GM10847 (cell line): Measurements from ENCODE around the gene VSTM2L.

ENCODE experiments used
- POLR2A ChIP-seq: IDR thresholded peaks from 2 replicates; pipeline ENCODE4 v1.6.1; 2011; ENCODE audit not compliant: insufficient read length; ENCODE audit errors: extremely low read depth

The VSTM2L gene

DNA sequence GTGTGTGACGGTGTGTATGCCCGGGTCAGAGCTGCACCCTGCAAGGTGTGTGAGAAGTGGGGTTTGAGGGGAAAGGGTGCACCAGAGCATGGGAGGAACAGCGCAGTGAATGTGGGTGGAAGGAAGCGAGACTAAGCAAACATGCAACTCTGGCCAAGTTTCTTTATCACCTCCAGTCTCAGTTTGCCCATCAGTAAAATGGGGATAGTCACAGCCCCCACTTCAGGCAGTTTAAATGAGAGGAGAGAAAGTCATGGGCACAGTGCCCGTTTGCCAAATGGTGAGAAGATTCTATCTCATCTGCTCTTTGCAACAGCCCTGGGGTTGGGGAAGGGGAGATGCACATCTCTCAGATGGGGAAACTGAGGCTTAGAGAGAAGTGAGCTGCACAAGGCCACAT is 12.8 kb upstream of the VSTM2L start:
- no peak for TF ChIP-seq POLR2A

DNA sequence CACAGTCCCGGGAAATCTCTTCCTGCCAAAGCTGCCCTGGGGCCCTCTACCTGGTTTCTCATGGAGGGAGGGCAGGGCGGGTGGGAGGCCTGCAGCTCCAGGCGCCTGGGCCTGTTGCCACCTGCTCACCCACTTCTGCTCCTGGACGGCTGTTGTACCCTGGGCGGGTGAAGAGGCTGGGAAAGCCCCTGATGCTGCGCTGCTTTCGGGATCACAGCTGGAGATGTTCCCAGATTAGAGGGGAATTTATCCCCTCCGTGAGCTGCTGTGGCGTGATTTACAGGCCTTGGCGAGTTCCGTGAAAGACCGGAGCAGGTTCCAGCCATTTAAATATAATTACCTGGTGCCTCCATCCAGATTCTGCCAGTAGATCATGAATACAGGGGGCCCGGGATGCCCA is 12.3 kb upstream of the VSTM2L start:
- no peak for TF ChIP-seq POLR2A

DNA sequence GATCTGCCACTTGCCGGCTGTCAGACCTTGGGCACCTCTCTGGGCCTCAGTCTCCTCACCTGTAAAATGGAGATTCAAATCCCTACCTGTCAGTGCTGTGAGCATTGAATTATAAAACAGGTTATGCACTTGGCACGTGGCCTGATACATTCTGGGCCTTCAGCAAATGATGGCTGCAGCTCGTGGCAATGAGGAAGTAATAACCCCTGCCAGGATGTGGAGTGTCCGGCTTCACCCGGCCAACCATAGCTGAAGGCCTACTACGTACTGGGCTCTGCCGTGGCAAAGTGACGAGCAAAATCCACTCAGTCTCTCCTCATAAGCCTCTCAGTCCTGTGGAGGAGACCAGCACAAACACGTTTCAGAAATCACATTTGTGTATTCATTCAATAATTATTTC is 10.9 kb upstream of the VSTM2L start:
- TF ChIP-seq POLR2A: no peak

DNA sequence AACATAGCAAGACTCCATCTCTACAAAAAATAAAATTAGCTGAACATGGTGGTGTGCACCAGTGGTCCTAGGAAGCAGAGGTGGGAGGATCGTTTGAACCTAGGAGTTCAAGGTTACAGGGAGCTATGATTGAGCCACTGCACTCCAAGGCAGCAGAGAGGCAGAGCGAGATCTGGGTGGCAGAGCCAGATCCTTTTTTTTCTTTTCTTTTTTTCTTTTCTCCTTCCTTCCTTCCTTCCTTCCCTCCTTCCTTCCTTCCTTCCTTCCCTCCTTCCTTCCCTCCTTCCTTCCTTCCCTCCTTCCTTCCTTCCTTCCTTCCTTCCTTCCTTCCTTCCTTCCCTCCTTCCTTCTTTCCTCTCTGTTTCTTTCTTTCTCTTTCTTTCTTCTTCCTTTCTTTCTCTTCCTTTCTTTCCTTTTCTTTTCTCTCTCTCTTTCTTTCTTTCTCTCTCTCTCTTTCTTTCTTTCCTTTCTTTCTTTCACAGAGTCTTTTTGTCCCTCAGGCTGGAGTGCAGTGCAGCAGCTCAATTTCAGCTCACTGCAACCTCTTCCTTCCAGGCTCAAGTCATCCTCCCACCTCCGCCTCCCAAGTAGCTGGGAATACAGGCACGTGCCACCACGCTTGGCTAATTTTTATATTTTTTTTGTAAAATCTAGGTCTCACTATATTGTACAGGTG is 9.2 kb upstream of the VSTM2L start:
- TF ChIP-seq POLR2A: no peak

DNA sequence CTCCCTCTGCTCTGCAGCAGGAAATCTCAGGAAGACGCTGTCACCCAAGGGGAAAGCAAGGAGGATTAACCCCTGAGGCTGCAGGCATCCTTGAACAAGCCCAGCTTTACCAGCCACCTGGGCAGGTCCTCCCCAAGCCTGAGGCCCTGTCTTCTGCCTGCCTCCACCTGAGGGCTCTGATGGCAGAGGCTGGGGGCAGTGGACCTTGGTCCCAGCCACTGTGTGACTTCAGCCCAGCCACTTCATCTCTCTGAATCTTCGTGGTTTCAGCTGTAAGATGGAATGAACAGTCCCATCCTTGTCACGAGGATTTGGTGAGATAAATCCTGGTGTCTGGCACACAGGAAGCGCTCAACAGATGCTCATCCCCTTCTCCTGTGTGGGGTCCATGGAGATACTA is 8.5 kb upstream of the VSTM2L start:
- TF ChIP-seq POLR2A: no peak

DNA sequence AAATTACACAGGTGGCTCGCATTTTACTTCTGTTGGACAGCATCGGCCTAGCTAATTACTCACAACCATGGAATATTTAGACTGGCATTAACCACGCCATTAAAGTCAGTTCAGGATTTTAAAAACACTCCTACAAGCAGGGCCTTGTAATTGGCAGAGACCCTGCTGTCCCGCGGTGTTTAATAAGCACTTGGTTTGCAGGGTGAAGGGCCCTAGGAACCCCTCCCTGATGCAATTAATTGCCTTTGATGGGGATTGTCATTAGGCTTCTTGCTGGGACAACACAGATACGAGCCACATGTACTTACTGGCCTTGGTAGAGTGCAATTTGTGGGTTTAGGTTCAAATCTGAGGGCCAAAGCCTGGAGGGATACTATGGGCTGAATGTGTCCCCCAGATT is 7.8 kb upstream of the VSTM2L start:
- no peak for TF ChIP-seq POLR2A

DNA sequence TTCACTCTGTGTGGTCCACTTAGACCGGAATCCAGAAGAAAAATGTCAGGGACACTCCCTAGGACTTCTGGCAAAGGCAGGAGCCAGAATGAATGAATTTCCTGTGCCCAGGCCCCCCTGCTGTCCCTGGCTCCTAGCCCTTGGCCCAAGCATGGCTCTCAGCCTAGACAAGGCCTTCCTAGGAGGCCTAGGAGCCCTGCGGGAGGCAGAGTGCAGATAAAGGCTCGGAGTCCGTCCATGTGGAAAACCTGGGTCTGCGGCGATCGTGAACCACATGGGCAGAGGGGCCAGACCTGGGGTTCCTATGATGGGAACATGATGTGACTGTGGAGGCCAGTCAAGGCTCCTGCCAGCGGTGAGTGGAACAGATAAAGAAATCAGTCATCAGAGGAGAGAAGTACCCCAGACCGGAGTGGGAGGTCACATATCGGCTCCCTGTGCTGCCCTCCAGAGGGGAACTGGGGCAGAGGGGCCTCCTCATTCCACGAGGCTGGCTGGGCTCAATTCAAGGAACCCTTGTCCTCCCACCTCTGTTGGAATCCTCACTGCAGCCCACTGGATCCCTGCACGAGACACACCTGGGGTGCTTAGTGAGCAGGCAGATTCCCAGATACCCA is 5.9 kb upstream of the VSTM2L start:
- no peak for TF ChIP-seq POLR2A

DNA sequence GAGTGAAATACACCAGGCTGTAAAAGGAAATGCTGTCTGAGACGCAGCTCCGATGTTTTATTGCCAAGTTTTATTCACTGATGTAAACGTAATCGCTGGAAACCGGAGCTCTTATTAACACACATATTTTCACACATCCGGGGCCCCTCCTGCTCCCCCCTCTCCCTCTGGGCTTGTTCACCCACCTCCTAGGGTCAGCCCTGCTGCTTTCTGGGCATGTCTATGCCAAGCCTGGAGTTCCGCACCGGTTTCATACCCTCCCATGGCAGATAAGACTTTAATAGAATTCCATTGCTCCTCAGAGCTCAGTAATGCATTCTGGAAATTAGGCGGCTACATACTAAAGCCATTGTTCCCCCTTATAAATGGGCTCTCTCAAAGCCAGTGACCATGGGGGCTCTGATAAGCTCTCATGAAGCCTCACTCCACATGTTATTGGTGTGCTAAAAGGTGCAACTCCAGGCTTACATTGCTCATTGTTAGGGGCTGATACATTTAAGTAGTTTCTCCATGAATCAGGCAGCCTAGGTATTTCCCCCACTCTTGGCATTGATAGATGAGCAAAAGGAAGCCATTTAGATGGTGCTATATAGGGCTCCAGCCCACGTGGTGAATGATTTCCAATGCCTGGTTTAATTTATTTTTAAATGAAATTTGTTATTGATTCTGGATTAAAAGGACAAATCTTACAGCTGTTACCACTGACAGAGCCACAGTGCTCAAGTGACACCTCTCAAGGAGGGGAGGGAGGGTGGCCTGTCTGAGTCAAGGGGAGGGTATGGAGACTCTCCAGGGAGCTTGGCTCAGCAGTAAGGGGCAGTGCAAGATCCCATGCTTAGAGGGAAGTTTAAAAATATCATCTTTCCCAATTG is 4.5 kb upstream of the VSTM2L start:
- TF ChIP-seq POLR2A: no peak

DNA sequence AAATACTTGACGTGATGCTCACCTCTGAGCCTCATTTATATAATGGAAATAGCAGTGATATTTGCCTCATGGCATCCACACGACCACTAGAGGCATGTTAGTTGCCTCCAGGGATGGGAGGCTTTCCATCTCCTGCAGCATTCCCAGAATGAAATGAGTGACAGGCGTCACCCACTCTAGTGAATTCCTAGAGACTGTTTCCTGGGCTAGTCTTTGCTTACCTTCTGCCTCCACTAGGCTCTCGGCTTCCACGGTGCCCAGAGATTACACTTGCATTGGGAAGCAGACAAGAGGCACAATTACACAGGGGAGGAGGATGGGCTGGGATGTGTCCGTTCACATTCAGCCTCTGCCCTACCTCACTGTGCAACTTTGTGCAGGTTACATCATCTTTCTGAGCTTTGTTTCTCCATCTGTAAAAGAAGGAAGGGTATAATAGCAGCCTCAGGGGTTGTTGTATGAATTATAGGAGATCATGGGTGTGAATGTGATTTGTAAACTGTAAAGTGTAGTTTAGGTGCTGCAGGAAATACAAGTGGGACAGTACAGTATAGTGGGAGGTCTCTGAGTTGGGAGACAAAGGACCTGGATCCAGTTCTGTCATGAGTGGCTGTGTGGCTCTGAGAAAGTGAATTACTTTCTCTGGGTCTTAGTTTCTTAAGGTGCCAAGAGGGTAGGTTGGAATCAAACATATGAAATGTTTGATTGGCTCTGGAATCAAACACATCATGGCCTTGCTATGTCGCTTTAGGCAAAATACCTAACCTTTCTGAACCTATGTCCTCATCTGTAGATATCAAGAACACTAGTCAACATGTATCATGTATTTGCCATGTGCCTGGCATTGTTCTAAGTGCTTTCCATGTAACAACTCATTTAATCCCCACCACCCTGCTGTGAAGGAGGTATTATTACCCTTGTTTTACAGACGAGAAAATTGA is 3.6 kb upstream of the VSTM2L start:
- no peak for TF ChIP-seq POLR2A

DNA sequence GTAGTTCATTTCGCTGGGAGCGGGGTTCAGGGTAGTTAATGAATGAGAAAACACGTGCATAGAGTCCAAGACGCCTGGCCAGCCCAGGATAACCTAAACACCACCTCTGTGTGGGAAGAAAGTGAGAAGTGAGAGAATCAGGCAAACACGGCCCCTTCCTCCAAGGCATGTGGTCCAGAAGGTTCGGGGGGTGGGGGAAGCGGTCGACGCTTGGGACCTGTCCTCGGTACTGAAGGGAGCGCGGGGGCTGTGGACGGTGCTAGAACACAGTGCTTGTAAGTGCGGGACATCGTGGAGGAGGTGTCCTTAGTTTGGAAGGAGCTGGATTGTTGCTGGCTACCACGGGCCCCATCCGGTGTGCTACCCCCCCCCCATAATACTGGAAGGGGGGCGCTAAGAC is 1.7 kb upstream of the VSTM2L start:
- TF ChIP-seq POLR2A: no peak

DNA sequence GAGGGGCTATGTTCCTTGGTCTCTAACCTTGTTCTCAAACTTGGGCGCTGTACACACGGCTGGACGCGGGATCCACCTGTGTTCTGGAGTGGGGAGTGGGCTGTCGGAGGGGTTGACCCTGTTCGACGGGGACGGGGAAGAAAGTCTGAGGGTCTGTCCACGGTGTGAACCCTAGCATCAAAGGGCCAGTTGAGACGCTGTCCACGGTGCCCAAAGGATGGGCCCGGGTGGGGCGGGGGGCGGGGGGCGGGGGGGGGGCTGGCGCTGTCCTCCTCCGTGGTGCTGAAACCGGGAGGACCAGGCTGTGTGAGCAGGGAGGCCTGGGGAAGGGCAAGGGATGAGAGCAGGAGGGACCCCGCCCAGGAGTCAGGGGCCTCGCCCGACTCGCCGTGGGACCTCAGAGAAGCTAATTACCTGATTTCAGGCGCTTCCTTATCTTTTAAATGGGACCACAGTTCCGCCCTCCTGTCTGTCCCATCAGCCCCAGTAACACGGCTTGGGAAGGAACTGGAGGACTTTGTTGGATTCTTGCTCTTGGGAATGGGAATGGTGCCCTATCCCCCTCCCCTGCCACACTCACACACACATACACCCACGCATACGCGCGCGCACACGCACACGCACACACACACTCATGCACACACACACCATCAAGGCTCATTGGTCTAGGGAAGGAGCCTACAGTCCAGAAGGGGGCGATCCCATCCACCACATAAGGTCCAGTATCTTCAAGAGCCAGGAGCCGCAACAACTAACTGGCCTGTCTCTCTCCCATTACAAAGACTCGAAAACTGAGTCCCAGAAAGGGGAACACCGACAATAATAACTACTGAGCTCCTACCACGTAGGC is 1.0 kb upstream of the VSTM2L start:
- TF ChIP-seq POLR2A: no peak

DNA sequence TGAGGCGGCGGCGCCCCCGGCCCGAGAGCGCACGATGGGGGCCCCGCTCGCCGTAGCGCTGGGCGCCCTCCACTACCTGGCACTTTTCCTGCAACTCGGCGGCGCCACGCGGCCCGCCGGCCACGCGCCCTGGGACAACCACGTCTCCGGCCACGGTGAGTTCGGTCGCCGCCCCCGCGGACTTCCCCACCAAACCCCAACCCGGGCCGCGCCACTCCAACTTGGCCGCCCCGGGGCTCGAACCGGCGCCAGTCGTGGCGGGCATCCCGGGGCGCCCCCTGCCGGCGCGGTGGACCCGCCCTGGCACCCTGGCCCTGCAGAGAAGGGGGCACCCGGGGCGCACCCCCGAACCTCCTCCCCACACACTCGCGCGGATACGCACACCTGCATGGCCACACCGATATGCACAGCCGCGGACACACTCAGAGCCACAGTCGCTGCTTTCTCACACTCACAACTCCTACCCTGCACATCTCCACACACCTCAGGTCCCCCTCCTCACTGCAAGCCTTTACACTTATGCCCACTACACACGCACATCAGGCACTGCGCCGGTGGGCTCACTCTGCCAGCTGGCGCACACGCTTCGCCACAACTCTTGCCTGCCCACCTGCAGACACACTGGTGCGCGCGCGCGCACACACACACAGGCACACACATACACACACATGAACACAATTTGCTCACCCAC is 535 bp downstream of the VSTM2L start:
- TF ChIP-seq POLR2A: no peak

DNA sequence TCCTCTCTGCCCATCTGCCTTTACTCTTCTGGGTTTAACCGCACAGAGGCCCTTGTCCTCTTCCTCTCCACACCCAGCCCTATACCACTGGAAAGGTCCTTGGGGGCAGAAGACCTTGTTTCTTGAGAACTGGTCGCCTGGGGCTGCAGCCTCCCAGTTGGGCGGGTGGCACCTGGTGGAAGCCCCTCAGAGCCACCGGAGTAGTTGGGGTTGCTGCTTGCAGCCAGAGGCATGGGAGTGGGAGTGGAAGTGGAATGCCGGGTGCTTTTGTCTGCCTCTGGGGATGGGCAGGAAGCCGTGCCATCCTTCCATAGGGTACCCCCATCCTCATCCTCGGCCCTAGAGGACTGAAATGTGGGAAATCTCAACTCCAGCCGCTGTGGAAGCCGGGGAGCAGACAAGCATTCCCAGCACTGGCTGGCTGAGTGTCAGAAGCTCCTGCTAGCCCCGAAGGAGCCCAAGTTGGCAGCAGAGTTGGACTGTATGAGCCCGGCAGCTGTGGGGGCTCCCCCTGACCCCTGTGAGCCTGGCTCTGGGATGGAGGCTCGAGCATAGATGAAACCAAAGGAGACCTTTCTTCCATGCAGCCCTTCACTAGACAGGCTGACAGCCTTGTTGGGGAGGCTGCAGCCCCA is 1.2 kb downstream of the VSTM2L start:
- no peak for TF ChIP-seq POLR2A
